SKM-1 (cell line): ENCODE data around the gene OR5M3.

Experiments
- DNase-seq: peaks from one replicate; lab custom pipeline; 2025; ENCODE audit not compliant: unreplicated experiment; lab: John Stamatoyannopoulos, UW

OR5M3 gene

DNA sequence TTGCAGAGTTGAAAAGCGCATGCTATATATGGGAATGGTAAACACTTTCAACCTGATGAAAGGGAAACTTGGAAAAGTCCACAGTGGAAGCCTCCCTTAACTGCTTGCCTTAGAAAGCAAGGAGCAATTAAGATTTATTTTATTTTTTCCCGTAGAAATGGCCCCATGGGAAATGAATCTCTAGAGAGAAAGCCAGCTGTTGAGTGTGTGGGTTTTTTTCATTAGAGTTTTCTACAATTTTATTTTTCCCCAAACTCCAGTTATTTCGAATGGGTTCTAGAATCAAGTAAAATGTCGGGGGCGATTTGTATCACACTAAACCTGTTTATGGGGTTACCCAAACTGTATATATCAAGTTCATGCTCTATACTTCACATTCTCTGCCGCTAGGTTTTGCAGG, at the start of gene OR5M3:
Gene OR5M3 (minus strand): TSS at position 101 of the 400 bp plus-strand sequence. CDS start 2,855 bp downstream, outside the sequence.
- DNase-seq: no peak

DNA sequence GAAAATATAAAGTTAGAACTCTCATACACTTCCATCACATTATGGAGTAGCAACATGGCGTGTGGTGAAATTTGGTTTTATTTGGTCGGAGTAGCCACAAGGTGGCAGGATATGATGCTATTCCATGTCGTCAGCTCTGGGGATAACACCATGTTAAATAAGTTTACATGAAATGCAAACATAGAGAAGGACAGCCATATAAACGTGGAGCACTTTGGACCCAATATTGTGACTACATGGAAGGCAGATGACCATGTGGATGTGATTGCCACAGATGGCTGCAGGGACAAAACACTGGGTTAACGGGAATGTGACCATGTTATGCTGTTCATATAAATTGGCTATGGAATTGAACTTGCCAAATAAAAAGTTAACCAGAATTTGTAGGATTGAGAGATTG, 48.9 kb upstream of the OR5M3 start:
- DNase-seq: no peak

DNA sequence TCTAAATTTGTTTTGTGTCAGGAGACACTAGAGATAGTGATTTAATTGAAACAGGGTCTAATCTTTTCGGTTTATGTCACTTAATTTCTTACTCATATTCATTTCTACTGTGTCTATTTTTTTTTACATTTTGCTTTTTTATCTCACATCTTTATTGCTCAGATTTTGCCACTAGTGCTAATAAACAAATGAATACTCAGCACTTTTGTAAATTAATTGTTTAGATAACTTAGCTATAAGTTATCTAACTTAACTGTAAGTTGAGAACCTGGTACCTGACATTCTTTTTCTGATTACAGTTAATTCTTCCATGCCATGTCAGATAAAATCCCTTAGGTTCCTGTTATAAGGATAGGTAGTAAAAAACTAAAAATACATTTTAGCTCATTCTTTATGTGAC, 40.1 kb upstream of the OR5M3 start:
- no peak for DNase-seq

DNA sequence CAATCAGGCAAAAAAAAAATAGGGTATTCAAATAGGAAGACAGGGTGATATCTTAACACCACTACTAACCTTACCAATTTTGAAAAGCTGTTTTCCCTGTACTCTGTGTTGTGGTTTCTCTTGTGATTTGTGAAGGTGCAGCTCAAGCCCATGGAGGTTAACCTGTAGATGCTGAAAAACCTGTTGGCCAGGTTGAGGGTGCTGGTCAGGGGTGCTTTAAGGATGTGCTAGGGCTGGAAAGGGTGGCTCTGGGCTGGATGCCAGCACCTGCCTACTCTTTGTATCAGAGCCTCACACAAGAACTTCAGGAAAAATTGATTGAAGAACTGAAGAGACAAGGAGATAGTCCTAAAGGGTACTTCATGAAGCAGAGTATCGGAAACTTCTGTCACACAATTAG, 36.3 kb upstream of the OR5M3 start:
- DNase-seq: no peak

DNA sequence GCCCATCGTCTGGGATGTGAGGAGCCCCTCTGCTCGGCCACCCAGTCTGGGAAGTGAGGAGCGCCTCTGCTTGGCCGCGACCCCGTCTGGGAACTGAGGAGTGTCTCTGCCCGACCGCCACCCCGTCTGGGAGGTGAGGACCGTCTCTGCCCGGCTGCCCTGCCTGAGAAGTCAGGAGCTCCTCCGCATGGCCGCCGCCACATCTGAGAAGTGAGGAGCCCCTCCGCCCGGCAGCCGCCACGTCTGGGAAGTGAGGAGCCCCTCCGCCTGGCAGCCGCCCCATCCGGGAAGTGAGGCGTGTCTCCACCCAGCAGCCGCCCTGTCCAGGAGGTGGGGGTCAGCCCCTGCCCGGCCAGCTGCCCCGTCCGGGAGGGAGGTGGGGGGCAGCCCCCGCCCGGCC, 23.9 kb upstream of the OR5M3 start:
- DNase-seq: no peak

DNA sequence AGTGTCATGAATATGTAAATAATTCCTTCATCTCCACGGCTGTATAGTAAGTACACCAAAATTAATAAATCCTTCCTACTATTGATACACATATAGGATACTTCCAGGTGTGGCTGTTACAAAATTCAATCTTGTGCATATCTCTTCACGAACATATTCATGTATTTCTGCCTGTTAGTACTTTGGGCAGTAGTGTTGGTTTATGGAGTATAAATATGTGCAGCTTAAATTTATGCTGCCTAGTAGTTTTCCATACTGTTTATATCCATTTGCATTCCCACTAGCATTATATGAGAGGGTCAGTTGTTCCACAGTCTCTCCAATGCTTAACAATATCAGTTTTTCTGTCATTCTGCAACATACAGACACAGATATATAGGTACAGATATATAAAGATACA, 22.0 kb upstream of the OR5M3 start:
- DNase-seq: no peak

DNA sequence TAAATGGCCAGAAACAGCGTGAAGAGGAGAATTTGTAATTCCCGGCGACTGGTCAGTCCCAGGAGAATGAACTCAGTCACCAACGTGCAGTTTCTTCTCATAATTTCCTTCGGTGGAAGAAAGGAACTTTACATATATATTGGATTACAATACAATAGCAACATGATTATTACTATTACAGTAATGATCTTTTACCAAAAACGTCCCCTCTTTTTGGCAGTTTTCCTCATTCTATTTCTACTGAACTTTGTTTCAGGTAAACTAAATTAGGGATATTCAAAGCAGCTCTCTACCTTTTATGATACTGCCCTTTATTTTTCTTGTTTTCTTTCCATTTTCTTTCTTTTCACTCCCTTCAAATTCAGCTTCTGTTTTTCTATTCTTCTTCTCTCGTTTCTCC, 18.1 kb upstream of the OR5M3 start, which contains the start of gene OR5M8:
Gene OR5M8 (minus strand): TSS at position 101 of the 400 bp plus-strand sequence. CDS start 0 bp downstream, at position 101.
- no peak for DNase-seq

DNA sequence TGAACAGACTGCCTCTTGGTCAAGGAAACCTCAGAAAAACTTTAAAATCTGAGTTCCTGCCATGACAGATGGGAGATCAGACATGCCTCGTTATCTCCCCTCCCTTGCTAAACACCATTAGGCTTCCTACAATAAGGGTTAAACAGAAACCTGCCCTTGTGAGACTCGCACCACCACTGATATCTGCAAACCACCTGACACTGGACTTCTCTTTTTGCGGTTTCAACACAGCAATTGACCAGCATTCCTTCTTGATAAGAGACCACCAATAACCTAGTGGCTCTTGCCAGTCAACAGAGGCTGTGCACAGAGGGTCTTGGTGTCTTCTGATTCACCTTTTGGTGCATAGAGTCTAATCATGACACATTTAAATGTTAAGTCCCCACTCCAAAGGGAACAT, 13.6 kb upstream of the OR5M3 start:
- no peak for DNase-seq

DNA sequence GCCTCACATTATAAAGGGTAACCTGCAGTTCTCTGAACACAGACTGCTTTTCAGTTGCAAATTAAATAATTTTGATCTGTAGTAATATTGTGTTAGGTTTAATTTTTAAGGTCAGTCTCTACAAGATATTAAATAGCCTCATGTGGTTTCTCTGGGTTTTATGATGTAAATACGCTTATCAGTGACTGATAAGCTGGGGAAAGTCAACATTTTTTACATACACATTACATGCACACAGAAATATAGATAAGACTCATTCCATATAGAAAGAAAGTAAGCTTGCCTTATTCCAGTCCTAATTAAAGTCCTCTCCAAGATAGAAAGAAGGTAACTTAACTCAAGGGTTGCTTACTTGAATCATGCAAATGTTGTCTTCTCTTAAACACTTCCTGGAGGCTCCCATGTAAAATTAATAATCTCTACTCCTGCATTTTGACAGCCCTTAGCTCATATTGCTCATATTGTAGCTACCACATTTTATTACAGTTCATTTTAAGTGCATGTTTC, 1.6 kb upstream of the OR5M3 start:
- DNase-seq: no peak

DNA sequence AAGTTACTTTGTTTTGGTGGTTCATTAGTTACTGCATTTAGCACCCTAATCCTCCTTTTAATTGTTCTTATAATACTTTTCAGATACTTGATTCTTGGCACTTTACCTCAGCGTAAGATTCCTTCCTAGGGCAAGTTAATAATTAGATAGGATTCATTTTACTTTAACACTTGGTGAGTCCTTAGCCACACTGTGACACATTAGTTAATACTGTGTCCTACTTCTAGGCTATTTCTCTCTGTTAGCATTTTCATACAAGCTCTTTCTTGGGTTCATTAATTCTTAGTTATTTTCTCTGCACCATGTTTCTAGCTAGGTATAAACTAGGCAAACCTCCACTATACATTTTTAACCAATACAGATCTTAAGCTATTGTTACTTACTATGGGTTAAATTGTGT, 16.1 kb downstream of the OR5M3 start:
- no peak for DNase-seq

DNA sequence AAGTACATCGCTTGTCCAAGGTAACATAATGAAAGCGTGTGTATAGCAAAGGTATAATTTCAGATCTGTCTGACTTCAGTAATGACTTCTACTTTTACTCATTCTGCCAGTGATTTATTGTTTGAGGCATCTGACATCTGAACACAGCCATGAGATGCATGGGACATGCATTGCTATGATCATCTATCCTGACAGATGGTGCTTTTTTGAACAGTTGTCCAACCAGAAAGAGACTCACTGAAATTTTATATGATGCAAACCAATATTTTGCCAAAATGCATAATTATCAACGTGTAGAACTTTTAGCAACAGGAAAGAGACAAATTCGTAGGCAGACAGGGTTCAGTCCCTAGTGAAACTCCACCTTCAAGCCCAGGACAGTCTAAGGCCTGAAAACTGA, 19.6 kb downstream of the OR5M3 start:
- no peak for DNase-seq
